ENCODE results near the gene HTRA3. TPM values are rescaled to one million over a fixed set of nuclear protein-coding genes. Genes with fewer than 3 reads are reported as not detected.
"Not testable (repeated sequence)": the region's sequence is repeated elsewhere in the genome, so short reads cannot be mapped to it uniquely, and the experiment has no call there.

Gene HTRA3
- total RNA-seq, 1 experiment from 2014 or later, result 2.8 TPM

DNA sequence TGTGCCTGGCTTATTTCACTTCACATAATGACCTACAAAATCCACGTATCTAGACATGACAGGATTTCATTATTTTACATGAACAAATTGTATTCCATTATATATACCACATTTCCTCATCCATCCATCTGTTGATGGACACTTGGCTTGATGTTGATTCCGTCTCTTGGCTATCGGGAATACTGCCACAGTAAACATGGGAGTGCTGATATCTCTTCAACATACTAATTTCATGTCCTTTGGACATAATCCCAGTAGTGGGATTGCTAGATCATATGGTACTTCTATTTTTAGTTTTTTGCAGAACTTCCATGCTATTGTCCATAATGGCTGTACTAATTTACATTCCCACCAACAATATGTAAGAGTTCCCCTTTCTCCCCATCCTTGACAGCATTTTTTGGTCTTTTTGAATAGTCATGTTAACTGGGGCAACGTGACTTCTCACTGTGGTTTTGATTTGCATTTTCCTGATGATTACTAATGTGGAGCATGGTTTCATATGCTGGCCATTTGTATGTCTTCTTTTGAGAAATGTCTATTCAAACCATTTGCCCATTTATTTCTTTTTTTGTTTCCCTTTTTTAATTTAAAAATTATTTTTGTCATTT lies 68.9 kb downstream of the HTRA3 start:
- H3K36me3 ChIP-seq (ENCODE audit: low read depth, low read length), result no peaks in the 10 kb centered on the region
- H3K4me3 ChIP-seq (ENCODE audit: low read length), result no peak overlapping the region
- ChIA-PET CTCF (no interaction called here), POLR2A (ENCODE audit: unreplicated experiment) (no interaction called here)
- ATAC-seq (no peak), DNase-seq (no peak)
- no peaks in the 10 kb centered on the region for H4K20me1 ChIP-seq (ENCODE audit: low read length)
- H3K79me2 ChIP-seq (ENCODE audit: low read length), result no peaks in the 10 kb centered on the region
- H2AFZ ChIP-seq (ENCODE audit: low read length), result no peak overlapping the region
- peaks cover 5% of the 10 kb centered on the region for H3K4me1 ChIP-seq (ENCODE audit: insufficient read depth, low read length)
- H3F3A ChIP-seq (ENCODE audit: low read length, unreplicated experiment), result no peaks in the 10 kb centered on the region
- no peaks in the 10 kb centered on the region for H3K9me3 ChIP-seq (ENCODE audit: low read length)
- intact Hi-C loops (cut with micrococcal nuclease), result no loop called here
- TF ChIP-seq EZH2 (IDR thresholded peaks at IDR 0.05; ENCODE audit: low read length, unreplicated experiment) (no peak), EZH2phosphoT487 (IDR thresholded peaks at IDR 0.05; ENCODE audit: borderline replicate concordance, low read length) (no peak)
- TF ChIP-seq, protein P1, sequence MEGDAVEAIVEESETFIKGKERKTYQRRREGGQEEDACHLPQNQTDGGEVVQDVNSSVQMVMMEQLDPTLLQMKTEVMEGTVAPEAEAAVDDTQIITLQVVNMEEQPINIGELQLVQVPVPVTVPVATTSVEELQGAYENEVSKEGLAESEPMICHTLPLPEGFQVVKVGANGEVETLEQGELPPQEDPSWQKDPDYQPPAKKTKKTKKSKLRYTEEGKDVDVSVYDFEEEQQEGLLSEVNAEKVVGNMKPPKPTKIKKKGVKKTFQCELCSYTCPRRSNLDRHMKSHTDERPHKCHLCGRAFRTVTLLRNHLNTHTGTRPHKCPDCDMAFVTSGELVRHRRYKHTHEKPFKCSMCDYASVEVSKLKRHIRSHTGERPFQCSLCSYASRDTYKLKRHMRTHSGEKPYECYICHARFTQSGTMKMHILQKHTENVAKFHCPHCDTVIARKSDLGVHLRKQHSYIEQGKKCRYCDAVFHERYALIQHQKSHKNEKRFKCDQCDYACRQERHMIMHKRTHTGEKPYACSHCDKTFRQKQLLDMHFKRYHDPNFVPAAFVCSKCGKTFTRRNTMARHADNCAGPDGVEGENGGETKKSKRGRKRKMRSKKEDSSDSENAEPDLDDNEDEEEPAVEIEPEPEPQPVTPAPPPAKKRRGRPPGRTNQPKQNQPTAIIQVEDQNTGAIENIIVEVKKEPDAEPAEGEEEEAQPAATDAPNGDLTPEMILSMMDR (conservative IDR thresholded peaks at IDR 0.05; ENCODE audit: low read depth, low read length), result no peak
- H3K4me2 ChIP-seq (ENCODE audit: low read length), result no peak overlapping the region
- H3K9me2 ChIP-seq (replicated peaks; ENCODE audit: low read length), result no peaks in the 10 kb centered on the region
- no peak overlapping the region for H3K9ac ChIP-seq (ENCODE audit: low read length)
- H3K27me3 ChIP-seq (ENCODE audit: low read length), result no peaks in the 10 kb centered on the region
- H3K27ac ChIP-seq (ENCODE audit: low read length), result no peak overlapping the region
- BruUV-seq (replicated peaks), result no TSS peak

DNA sequence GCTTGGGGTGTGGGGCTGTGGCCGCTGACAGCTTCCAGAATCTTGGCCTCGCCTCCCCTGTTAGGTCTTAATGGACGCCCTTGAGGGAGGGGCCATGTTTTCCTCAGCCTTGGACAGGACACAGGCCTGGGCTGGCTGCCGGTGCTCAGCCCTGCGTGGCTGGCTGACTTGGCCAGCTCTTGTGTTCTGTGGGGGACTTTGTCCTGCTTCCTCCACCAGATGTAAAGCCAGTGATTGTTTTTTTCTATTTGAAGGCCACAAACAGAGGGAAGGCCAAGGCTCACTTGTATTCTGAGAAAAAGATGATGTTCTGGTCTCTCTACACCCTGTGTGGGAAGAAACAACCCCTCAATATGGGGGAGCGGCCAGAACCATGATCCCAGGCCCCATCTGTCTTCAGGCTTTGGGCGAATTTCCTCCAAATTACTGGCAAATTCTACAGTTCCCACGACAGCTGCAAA lies 71.3 kb downstream of the HTRA3 start:
- BruUV-seq (replicated peaks), result no TSS peak
- Histone ChIP-seq H4K20me1 (ENCODE audit: low read length) (no peaks in the 10 kb centered on the region), H3K4me2 (ENCODE audit: low read length) (no peak overlapping the region), H3K79me2 (ENCODE audit: low read length) (no peaks in the 10 kb centered on the region), H3K9me3 (ENCODE audit: low read length) (no peaks in the 10 kb centered on the region), H3K4me1 (ENCODE audit: insufficient read depth, low read length) (peaks cover 5% of the 10 kb centered on the region), H3F3A (ENCODE audit: low read length, unreplicated experiment) (no peaks in the 10 kb centered on the region), H3K9me2 (replicated peaks; ENCODE audit: low read length) (no peaks in the 10 kb centered on the region), H3K4me3 (ENCODE audit: low read length) (no peak overlapping the region), H3K36me3 (ENCODE audit: low read depth, low read length) (no peaks in the 10 kb centered on the region), H3K9ac (ENCODE audit: low read length) (no peak overlapping the region), H2AFZ (ENCODE audit: low read length) (no peak overlapping the region), H3K27ac (ENCODE audit: low read length) (no peak overlapping the region), H3K27me3 (ENCODE audit: low read length) (no peaks in the 10 kb centered on the region)
- TF ChIP-seq EZH2 (IDR thresholded peaks at IDR 0.05; ENCODE audit: low read length, unreplicated experiment) (no peak), EZH2phosphoT487 (IDR thresholded peaks at IDR 0.05; ENCODE audit: borderline replicate concordance, low read length) (no peak)
- TF ChIP-seq, protein P1 (conservative IDR thresholded peaks at IDR 0.05; ENCODE audit: low read depth, low read length), result no peak
- CTCF ChIA-PET, result no interaction called here
- no peak for ATAC-seq
- POLR2A ChIA-PET (ENCODE audit: unreplicated experiment), result no interaction called here
- intact Hi-C loops (cut with micrococcal nuclease), result no loop called here
- DNase-seq, result no peak

DNA sequence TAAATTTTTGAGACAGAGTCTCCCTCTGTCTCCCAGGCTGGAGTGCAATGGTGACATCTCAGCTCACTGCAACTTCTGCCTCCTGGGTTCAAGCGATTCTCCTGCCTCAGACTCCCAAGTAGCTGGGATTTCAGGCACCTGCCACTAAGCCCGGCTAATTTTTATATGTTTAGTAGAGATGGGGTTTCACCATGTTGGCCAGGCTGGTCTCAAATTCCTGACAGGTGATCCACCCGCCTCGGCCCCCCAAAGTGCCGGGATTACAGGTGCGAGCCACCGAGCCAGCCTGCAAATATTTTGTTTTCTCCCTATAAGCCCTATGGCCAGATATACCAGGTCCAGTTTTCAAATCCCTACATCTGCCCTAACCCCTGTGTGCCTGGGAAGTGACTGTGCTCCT lies 71.7 kb downstream of the HTRA3 start:
- BruUV-seq (replicated peaks); H3K36me3 ChIP-seq (ENCODE audit: low read depth, low read length); H3K27ac ChIP-seq (ENCODE audit: low read length); H3K4me2 ChIP-seq (ENCODE audit: low read length); H3K9me2 ChIP-seq (replicated peaks; ENCODE audit: low read length); H2AFZ ChIP-seq (ENCODE audit: low read length); H3K4me1 ChIP-seq (ENCODE audit: insufficient read depth, low read length); H3K27me3 ChIP-seq (ENCODE audit: low read length); DNase-seq; H3K9ac ChIP-seq (ENCODE audit: low read length); H3K4me3 ChIP-seq (ENCODE audit: low read length); intact Hi-C loops (cut with micrococcal nuclease); H3K79me2 ChIP-seq (ENCODE audit: low read length); CTCF ChIA-PET; H3K9me3 ChIP-seq (ENCODE audit: low read length); ATAC-seq; H3F3A ChIP-seq (ENCODE audit: low read length, unreplicated experiment); H4K20me1 ChIP-seq (ENCODE audit: low read length); POLR2A ChIA-PET (ENCODE audit: unreplicated experiment): not testable (repeated sequence)
